Kidney epithelial cell (primary cell): Measurements from ENCODE around the gene HOXD8. TPM values are rescaled to one million over a fixed set of nuclear protein-coding genes. Genes with fewer than 3 reads are reported as not detected.

Source experiments
- DNase-seq: peaks from one replicate; pipeline ENCODE4 v3.0.0-alpha.2; 2010; ENCODE audit warnings: low read depth
- H3K27me3 ChIP-seq: 2 replicates; pipeline ENCODE4 v1.6.0; 2011; ENCODE audit warnings: low read length; ENCODE audit not compliant: control insufficient read depth, insufficient read depth
- H3K36me3 ChIP-seq: 2 replicates; pipeline ENCODE4 v1.5.1; 2011; ENCODE audit warnings: low read length; ENCODE audit not compliant: control insufficient read depth, insufficient read depth
- H3K4me3 ChIP-seq: 2 replicates; pipeline ENCODE4 v1.5.1; 2011; ENCODE audit warnings: low read depth, mild to moderate bottlenecking, control low read depth, low read length
- total RNA-seq: library from RNA; depleted of rRNA; stranded (reverse); fragments of >200 nt; gene quantifications from 2 replicates; pipeline ENCODE4 v1.2.3, GENCODE V29; 2015
- TF ChIP-seq, protein P1 (sequence below): IDR thresholded peaks from 2 replicates; pipeline ENCODE4 v1.5.1; 2011; ENCODE audit warnings: mild to moderate bottlenecking, moderate library complexity, low read length, control low read depth, inconsistent platforms; ENCODE audit not compliant: insufficient read depth, poor library complexity, severe bottlenecking

Gene HOXD8
- total RNA-seq, 1 donor from 2014 or later = 18.1 TPM

DNA sequence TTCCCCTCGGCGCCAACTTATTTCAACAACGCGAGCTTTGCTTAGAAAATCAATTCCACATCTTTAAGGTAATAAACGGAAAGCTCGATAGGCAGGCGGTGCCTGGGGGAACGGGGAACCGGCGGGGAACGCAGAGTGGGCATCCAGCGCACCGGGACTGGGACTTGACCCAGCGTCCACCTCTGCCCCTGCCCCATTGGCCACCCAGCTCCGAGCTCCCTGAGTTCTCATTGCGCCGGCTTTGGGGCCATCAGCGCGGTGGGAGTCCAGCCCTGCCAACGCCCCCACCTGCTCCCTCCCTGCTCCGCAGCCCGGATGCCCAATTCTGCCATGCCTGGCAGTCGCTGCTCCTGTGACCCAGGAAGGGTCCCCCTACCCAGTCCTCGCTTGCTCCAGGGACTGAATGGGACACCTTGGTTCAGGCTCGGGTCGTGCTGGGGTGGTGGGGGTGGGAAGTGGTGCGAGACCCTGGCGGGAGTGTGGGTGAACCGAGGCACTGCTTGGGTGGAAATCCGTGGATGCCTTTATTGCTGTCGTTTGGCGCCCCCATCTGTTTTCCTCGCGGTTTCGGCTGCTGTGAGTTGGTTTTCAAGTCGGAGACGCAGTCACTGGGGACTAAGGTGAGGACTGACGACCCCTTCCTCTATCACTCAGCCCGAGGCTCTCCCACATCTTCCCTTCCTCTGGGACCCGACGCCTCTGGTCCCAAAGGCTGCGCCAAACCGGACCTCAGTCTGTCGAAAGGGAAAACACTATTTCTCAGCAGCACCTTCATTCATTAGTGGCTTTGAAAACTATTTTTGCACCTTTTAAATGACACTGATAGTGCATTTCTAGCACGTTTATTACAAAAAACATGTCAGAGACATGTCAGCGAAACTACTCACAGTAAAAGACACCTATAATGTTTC lies 43.4 kb upstream of the HOXD8 start:
- DNase-seq = no peak

GRCh38 chr2:176087330-176088047 lies 42.0 kb upstream of the HOXD8 start:
- Histone ChIP-seq H3K27me3 (peaks cover 97% of the 10 kb centered on the region), H3K36me3 (no peaks in the 10 kb centered on the region), H3K4me3 (no peak overlapping the region)
- no peak for DNase-seq
- TF ChIP-seq, protein P1, sequence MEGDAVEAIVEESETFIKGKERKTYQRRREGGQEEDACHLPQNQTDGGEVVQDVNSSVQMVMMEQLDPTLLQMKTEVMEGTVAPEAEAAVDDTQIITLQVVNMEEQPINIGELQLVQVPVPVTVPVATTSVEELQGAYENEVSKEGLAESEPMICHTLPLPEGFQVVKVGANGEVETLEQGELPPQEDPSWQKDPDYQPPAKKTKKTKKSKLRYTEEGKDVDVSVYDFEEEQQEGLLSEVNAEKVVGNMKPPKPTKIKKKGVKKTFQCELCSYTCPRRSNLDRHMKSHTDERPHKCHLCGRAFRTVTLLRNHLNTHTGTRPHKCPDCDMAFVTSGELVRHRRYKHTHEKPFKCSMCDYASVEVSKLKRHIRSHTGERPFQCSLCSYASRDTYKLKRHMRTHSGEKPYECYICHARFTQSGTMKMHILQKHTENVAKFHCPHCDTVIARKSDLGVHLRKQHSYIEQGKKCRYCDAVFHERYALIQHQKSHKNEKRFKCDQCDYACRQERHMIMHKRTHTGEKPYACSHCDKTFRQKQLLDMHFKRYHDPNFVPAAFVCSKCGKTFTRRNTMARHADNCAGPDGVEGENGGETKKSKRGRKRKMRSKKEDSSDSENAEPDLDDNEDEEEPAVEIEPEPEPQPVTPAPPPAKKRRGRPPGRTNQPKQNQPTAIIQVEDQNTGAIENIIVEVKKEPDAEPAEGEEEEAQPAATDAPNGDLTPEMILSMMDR = no peak

More for the DNA sequence above, 43.4 kb upstream of the HOXD8 start:
- Histone ChIP-seq H3K4me3 (no peak overlapping the region), H3K36me3 (no peaks in the 10 kb centered on the region), H3K27me3 (peaks cover 97% of the 10 kb centered on the region)
- TF ChIP-seq, protein P1 = peak; percentile 48

DNA sequence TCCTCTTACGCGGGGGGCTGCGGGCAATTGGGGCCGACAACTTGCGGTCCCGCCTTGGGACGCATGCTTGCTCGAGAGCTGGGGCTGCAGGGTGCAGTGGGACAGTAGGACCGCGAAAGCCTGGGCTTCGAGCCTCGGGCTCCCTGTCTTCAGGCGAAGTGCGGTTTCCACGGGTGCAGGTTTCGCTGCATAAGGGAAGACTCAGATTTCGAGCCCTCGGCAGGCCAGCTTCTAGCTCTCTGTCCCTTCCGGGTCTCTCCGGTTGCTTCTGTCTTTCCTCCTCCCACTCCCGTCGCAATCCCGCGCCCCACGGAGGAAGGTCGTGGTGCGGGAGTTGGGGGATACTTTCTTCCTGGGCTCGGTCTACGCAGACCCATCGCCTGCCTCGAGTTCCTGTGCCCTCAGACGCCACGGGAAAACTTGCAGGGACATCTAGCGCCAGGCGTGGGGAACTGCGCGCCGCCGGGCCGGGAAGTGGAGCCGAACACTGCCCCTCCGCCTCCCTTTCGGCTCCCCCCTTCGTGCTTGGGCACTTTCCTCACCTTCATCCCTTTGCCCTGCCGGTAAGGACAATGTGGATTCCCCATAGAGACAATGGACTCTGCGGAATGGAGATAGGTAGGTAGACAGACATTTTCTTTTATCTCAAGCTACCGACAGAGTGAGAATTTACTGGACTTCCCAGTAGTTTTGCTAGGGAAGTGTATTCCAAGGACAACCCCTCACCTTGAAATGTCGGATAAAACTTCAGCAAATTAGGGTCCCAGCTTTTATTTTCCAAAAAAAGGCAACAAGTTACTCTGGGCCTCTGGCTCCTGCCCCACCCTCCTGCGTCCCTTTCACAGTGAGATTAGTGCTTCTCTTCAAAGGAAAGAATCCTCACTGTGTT lies 41.2 kb upstream of the HOXD8 start:
- H3K36me3 ChIP-seq = no peaks in the 10 kb centered on the region
- peak overlapping the region; percentile 15 for H3K4me3 ChIP-seq
- TF ChIP-seq, protein P1 = peak; percentile 83
- DNase-seq = no peak
- H3K27me3 ChIP-seq = peaks cover 97% of the 10 kb centered on the region

GRCh38 chr2:176088937-176089842 lies 40.3 kb upstream of the HOXD8 start:
- TF ChIP-seq, protein P1 = no peak
- Histone ChIP-seq H3K36me3 (no peaks in the 10 kb centered on the region), H3K4me3 (no peak overlapping the region), H3K27me3 (peaks cover 97% of the 10 kb centered on the region)
- no peak for DNase-seq
